Activated CD8-positive, alpha-beta T cell treated with anti-CD3 and anti-CD28 coated beads, Interleukin-2, amount 10 ng/mL, durations not matched to agents 7 days and 5 days (primary cell): Measurements from ENCODE around the gene CCIN. TPM values are rescaled to one million over a fixed set of nuclear protein-coding genes. Genes with fewer than 3 reads are reported as not detected.
A peak's percentile ranks its signal among the peaks of the same experiment; 100 is the strongest.
"Not testable (repeated sequence)": the region's sequence is repeated elsewhere in the genome, so short reads cannot be mapped to it uniquely, and the experiment has no call there.

Experiments used
- ATAC-seq: fragments of 150-1000 bp; cut with Tn5 transposase; one replicate; pipeline ENCODE4 v1.10.0; 2021; ENCODE audit warnings: moderate library complexity
- CTCF ChIA-PET: fragments of 350-600 bp; sonication (Branson Sonifier 250); formaldehyde crosslinking; loops from one replicate; lab custom pipeline; 2021; ENCODE audit warnings: antibody characterized with exemption; lab: Charles Lee
- POLR2A ChIA-PET: fragments of 350-600 bp; sonication (Branson Sonifier 250); formaldehyde crosslinking; loops from one replicate; lab custom pipeline; 2021; ENCODE audit warnings: antibody characterized with exemption; lab: Charles Lee
- DNase-seq: peaks from one replicate; pipeline ENCODE4 v3.0.0-alpha.2; 2020
- H3K27ac Mint-ChIP-seq: one replicate; pipeline ENCODE4 v1.8.0; 2021; ENCODE audit warnings: mild to moderate bottlenecking, mixed read lengths
- H3K27me3 Mint-ChIP-seq: one replicate; pipeline ENCODE4 v1.8.0; 2021; ENCODE audit warnings: low read depth, mixed read lengths
- H3K36me3 Mint-ChIP-seq: one replicate; pipeline ENCODE4 v1.8.0; 2021; ENCODE audit warnings: low read depth, mixed read lengths
- H3K4me1 Mint-ChIP-seq: one replicate; pipeline ENCODE4 v1.8.0; 2021; ENCODE audit warnings: low read depth, mixed read lengths
- H3K4me3 Mint-ChIP-seq: one replicate; pipeline ENCODE4 v1.8.0; 2021; ENCODE audit warnings: mild to moderate bottlenecking, mixed read lengths
- H3K9me3 Mint-ChIP-seq: one replicate; pipeline ENCODE4 v1.8.0; 2022; ENCODE audit warnings: mixed read lengths; ENCODE audit not compliant: insufficient read depth
- total RNA-seq, 2 experiments: library from RNA; stranded (reverse); gene quantifications; one replicate each; pipeline ENCODE4 v1.2.3, GENCODE V29; 2021

The CCIN gene
- total RNA-seq, 2 experiments from 2014 or later = 0.13 to 0.32 TPM

GRCh38 chr9:36170531-36170930, 1.3 kb downstream of the CCIN start:
- no peak for DNase-seq
- H3K4me3 Mint-ChIP-seq = no peak overlapping the region
- ChIA-PET CTCF (interaction anchor here (1.3 to 9.5 kb wide), 2 partner anchors 20 to 68 kb away, joined by 5 to 304 read pairs; partner anchors contain the start of gene CLTA), POLR2A (no interaction called here)
- no peaks in the 10 kb centered on the region for H3K9me3 Mint-ChIP-seq
- H3K36me3 Mint-ChIP-seq = no peaks in the 10 kb centered on the region
- no peak for ATAC-seq
- peaks cover 19% of the 10 kb centered on the region for H3K4me1 Mint-ChIP-seq
- H3K27me3 Mint-ChIP-seq = peaks cover 18% of the 10 kb centered on the region
- no peak overlapping the region for H3K27ac Mint-ChIP-seq

- DNase-seq (no peak), ATAC-seq (no peak)
- H3K27ac Mint-ChIP-seq = no peak overlapping the region
- H3K4me3 Mint-ChIP-seq = no peak overlapping the region
- CTCF ChIA-PET = interaction anchor here (0.7 to 2.4 kb wide), 4 partner anchors 16 to 72 kb away, joined by 4 to 9 read pairs (median 4); partner anchors contain the start of gene CLTA
- peaks cover 15% of the 10 kb centered on the region for H3K4me1 Mint-ChIP-seq
- no peaks in the 10 kb centered on the region for H3K36me3 Mint-ChIP-seq
- H3K9me3 Mint-ChIP-seq = no peaks in the 10 kb centered on the region
- POLR2A ChIA-PET = no interaction called here
- H3K27me3 Mint-ChIP-seq = peaks cover 9% of the 10 kb centered on the region
These were observed 4.7 kb downstream of the CCIN start for GRCh38 chr9:36173861-36174260.

GRCh38 chr9:36174271-36174670, 5.1 kb downstream of the CCIN start:
- CTCF ChIA-PET = interaction anchor here (0.7 to 2.4 kb wide), 3 partner anchors 15 to 73 kb away, joined by 4 to 9 read pairs (median 4); no protein-coding TSS in a partner anchor
- H3K9me3 Mint-ChIP-seq = no peaks in the 10 kb centered on the region
- peaks cover 8% of the 10 kb centered on the region for H3K27me3 Mint-ChIP-seq
- H3K27ac Mint-ChIP-seq = no peak overlapping the region
- DNase-seq (no peak), ATAC-seq (no peak)
- H3K4me1 Mint-ChIP-seq = peaks cover 19% of the 10 kb centered on the region
- POLR2A ChIA-PET = no interaction called here
- H3K4me3 Mint-ChIP-seq = no peak overlapping the region
- H3K36me3 Mint-ChIP-seq = peaks cover 1% of the 10 kb centered on the region

GRCh38 chr9:36174731-36175130, 5.5 kb downstream of the CCIN start:
- CTCF ChIA-PET = interaction anchor here (2.4 kb wide), 1 partner anchor 72 kb away, joined by 9 read pairs; no protein-coding TSS in a partner anchor
- H3K9me3 Mint-ChIP-seq = no peaks in the 10 kb centered on the region
- peaks cover 19% of the 10 kb centered on the region for H3K4me1 Mint-ChIP-seq
- no peak for ATAC-seq
- no peak for DNase-seq
- H3K4me3 Mint-ChIP-seq = no peak overlapping the region
- POLR2A ChIA-PET = no interaction called here
- H3K27me3 Mint-ChIP-seq = peaks cover 8% of the 10 kb centered on the region
- H3K27ac Mint-ChIP-seq = no peak overlapping the region
- H3K36me3 Mint-ChIP-seq = peaks cover 1% of the 10 kb centered on the region

- POLR2A ChIA-PET, H3K4me3 Mint-ChIP-seq, H3K36me3 Mint-ChIP-seq, DNase-seq, H3K27ac Mint-ChIP-seq, ATAC-seq, H3K9me3 Mint-ChIP-seq: not testable (repeated sequence)
- CTCF ChIA-PET = interaction anchor here (1.2 to 3.7 kb wide), 3 partner anchors 8 to 72 kb away, joined by 5 to 18 read pairs (median 9); partner anchors contain the start of gene CLTA
- H3K4me1 Mint-ChIP-seq = peaks cover 19% of the 10 kb centered on the region
- H3K27me3 Mint-ChIP-seq = peaks cover 13% of the 10 kb centered on the region
These were observed 6.0 kb downstream of the CCIN start for GRCh38 chr9:36175209-36175608.

- H3K9me3 Mint-ChIP-seq, ATAC-seq, POLR2A ChIA-PET, H3K36me3 Mint-ChIP-seq, DNase-seq, H3K27ac Mint-ChIP-seq, H3K4me3 Mint-ChIP-seq: not testable (repeated sequence)
- peaks cover 19% of the 10 kb centered on the region for H3K4me1 Mint-ChIP-seq
- peaks cover 17% of the 10 kb centered on the region for H3K27me3 Mint-ChIP-seq
- CTCF ChIA-PET = interaction anchor here (1.2 to 3.7 kb wide), 2 partner anchors 10 to 14 kb away, joined by 5 to 18 read pairs; partner anchors contain the start of gene CLTA
These were observed 7.3 kb downstream of the CCIN start for GRCh38 chr9:36176496-36176895.

- ChIA-PET POLR2A (interaction anchor here (0.7 kb wide), 1 partner anchor 151 kb away, joined by 4 read pairs; no protein-coding TSS in a partner anchor), CTCF (interaction anchor here (1.0 to 3.7 kb wide), 2 partner anchors 10 to 13 kb away, joined by 3 to 18 read pairs; partner anchors contain the start of gene CLTA)
- ATAC-seq (no peak), DNase-seq (no peak)
- H3K4me3 Mint-ChIP-seq = no peak overlapping the region
- H3K4me1 Mint-ChIP-seq = peaks cover 19% of the 10 kb centered on the region
- peaks cover 21% of the 10 kb centered on the region for H3K27me3 Mint-ChIP-seq
- H3K36me3 Mint-ChIP-seq = peaks cover 1% of the 10 kb centered on the region
- no peaks in the 10 kb centered on the region for H3K9me3 Mint-ChIP-seq
- H3K27ac Mint-ChIP-seq = no peak overlapping the region
These were observed 8.4 kb downstream of the CCIN start for GRCh38 chr9:36177571-36177970.

GRCh38 chr9:36180243-36180642, 11.1 kb downstream of the CCIN start:
- peaks cover 17% of the 10 kb centered on the region for H3K27me3 Mint-ChIP-seq
- H3K36me3 Mint-ChIP-seq, DNase-seq, H3K9me3 Mint-ChIP-seq, H3K27ac Mint-ChIP-seq, H3K4me1 Mint-ChIP-seq, ATAC-seq, H3K4me3 Mint-ChIP-seq, CTCF ChIA-PET: not testable (repeated sequence)
- POLR2A ChIA-PET = interaction anchor here (0.7 kb wide), 1 partner anchor 940 kb away, joined by 3 read pairs; no protein-coding TSS in a partner anchor

- no peak overlapping the region for H3K27ac Mint-ChIP-seq
- ChIA-PET CTCF (interaction anchor here (1.1 to 4.1 kb wide), 2 partner anchors 20 to 85 kb away, joined by 5 to 25 read pairs; partner anchors contain the start of gene CCIN), POLR2A (no interaction called here)
- H3K9me3 Mint-ChIP-seq = no peaks in the 10 kb centered on the region
- no peak overlapping the region for H3K4me3 Mint-ChIP-seq
- no peak for ATAC-seq
- H3K4me1 Mint-ChIP-seq = peaks cover 24% of the 10 kb centered on the region
- H3K36me3 Mint-ChIP-seq = peaks cover 10% of the 10 kb centered on the region
- no peak for DNase-seq
- H3K27me3 Mint-ChIP-seq = peaks cover 8% of the 10 kb centered on the region
These were observed 18.2 kb downstream of the CCIN start for GRCh38 chr9:36187414-36187813.

- ATAC-seq (no peak), DNase-seq (no peak)
- Mint-ChIP-seq H3K36me3 (peaks cover 16% of the 10 kb centered on the region), H3K27ac (peak overlapping the region; percentile 37), H3K4me1 (peaks cover 32% of the 10 kb centered on the region), H3K27me3 (peaks cover 8% of the 10 kb centered on the region), H3K9me3 (no peaks in the 10 kb centered on the region), H3K4me3 (no peak overlapping the region)
- ChIA-PET POLR2A (interaction anchor here (4.2 kb wide), 1 partner anchor 44 kb away, joined by 26 read pairs; no protein-coding TSS in a partner anchor), CTCF (interaction anchor here (2.6 to 6.3 kb wide), 3 partner anchors 21 to 141 kb away, joined by 15 to 71 read pairs (median 25); partner anchors contain the start of gene CCIN)
These were observed 19.0 kb downstream of the CCIN start for GRCh38 chr9:36188212-36188611.

- H3K27me3 Mint-ChIP-seq = peaks cover 8% of the 10 kb centered on the region
- peaks cover 28% of the 10 kb centered on the region for H3K36me3 Mint-ChIP-seq
- H3K4me1 Mint-ChIP-seq = peaks cover 49% of the 10 kb centered on the region
- POLR2A ChIA-PET = interaction anchor here (0.6 to 4.2 kb wide), 19 partner anchors 8 to 1028 kb away, joined by 3 to 26 read pairs (median 5); partner anchors contain the start of genes CCIN, GNE, RNF38 and UNC13B
- peak overlapping the region; percentile 93 for H3K4me3 Mint-ChIP-seq
- ATAC-seq = no peak
- DNase-seq = no peak
- no peaks in the 10 kb centered on the region for H3K9me3 Mint-ChIP-seq
- H3K27ac Mint-ChIP-seq = no peak overlapping the region
- CTCF ChIA-PET = interaction anchor here (0.6 to 6.3 kb wide), 43 partner anchors 8 to 464 kb away, joined by 3 to 71 read pairs (median 5); partner anchors contain the start of genes CCIN, GLIPR2 and GNE
These were observed 20.8 kb downstream of the CCIN start for GRCh38 chr9:36189976-36190375.
